ENCODE results near the gene AKR1C2. TPM values are rescaled to one million over a fixed set of nuclear protein-coding genes. Genes with fewer than 3 reads are reported as not detected.
"Not testable (repeated sequence)": the region's sequence is repeated elsewhere in the genome, so short reads cannot be mapped to it uniquely, and the experiment has no call there.

Gene AKR1C2
- total RNA-seq, 1 donor from 2014 or later = 17.5 TPM

GRCh38 chr10:5018671-5019277 is 15.1 kb upstream of the AKR1C2 start:
- intact Hi-C loops (cut with micrococcal nuclease); H3K4me3 ChIP-seq; H3K36me3 ChIP-seq; H3K27me3 ChIP-seq (ENCODE audit: low read depth); H3K9me3 ChIP-seq (replicated peaks); DNase-seq: not testable (repeated sequence)
- TF ChIP-seq, protein P1, sequence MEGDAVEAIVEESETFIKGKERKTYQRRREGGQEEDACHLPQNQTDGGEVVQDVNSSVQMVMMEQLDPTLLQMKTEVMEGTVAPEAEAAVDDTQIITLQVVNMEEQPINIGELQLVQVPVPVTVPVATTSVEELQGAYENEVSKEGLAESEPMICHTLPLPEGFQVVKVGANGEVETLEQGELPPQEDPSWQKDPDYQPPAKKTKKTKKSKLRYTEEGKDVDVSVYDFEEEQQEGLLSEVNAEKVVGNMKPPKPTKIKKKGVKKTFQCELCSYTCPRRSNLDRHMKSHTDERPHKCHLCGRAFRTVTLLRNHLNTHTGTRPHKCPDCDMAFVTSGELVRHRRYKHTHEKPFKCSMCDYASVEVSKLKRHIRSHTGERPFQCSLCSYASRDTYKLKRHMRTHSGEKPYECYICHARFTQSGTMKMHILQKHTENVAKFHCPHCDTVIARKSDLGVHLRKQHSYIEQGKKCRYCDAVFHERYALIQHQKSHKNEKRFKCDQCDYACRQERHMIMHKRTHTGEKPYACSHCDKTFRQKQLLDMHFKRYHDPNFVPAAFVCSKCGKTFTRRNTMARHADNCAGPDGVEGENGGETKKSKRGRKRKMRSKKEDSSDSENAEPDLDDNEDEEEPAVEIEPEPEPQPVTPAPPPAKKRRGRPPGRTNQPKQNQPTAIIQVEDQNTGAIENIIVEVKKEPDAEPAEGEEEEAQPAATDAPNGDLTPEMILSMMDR (IDR thresholded peaks at IDR 0.05; ENCODE audit: borderline replicate concordance) = peak; percentile 41
- Histone ChIP-seq H3K4me1 (peaks cover 21% of the 10 kb centered on the region), H3K27ac (replicated peaks) (peak overlapping the region; percentile 62)

DNA sequence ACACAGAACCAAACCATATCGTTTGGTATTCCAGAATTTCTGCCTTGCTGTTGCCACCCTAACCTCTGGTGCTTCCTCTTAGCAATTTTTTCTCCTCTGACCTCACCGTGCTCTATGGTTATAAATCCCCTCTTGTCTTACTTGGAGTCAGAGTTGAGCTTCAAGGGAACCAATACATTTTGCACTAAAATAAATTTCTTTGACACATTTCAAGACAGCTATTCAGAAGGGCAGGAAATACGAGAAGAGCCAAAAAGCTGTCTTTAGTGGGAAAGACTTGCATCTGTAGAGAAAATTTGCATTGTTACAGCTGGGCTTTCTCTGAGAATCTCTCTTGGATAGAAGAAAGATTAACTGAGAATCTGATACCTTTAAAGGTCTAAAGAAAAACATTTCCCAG is 14.5 kb upstream of the AKR1C2 start:
- H3K4me1 ChIP-seq = peaks cover 21% of the 10 kb centered on the region
- no peaks in the 10 kb centered on the region for H3K9me3 ChIP-seq (replicated peaks)
- H3K4me3 ChIP-seq = no peak overlapping the region
- intact Hi-C loops (cut with micrococcal nuclease) = no loop called here
- peak overlapping the region; percentile 50 for H3K27ac ChIP-seq (replicated peaks)
- no peak for DNase-seq
- TF ChIP-seq, protein P1 (IDR thresholded peaks at IDR 0.05; ENCODE audit: borderline replicate concordance) = no peak
- no peaks in the 10 kb centered on the region for H3K36me3 ChIP-seq
- H3K27me3 ChIP-seq (ENCODE audit: low read depth) = no peaks in the 10 kb centered on the region

DNA sequence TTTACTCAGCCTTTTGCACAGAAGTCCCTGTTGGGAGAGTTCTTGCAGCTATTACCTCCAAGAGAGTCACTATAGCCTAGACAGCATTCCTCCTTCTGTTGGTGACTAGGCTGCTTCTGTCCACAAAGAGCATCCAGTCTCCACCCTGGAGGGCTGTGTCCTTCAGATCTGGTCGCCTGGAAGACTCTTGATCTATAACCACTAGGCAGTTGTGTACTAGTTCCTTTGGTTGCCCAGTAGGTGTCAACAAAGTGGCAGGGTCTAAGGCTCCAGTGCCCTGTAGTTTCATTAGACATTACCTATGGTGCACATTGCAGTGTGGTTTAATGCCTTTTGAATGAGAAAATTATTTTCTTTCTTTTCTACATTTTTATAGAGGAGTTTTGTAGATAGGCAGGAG is 11.3 kb upstream of the AKR1C2 start:
- Histone ChIP-seq H3K4me1 (peaks cover 15% of the 10 kb centered on the region), H3K27me3 (ENCODE audit: low read depth) (no peaks in the 10 kb centered on the region), H3K9me3 (replicated peaks) (no peaks in the 10 kb centered on the region), H3K27ac (replicated peaks) (no peak overlapping the region), H3K4me3 (no peak overlapping the region), H3K36me3 (no peaks in the 10 kb centered on the region)
- no peak for DNase-seq
- TF ChIP-seq, protein P1 (IDR thresholded peaks at IDR 0.05; ENCODE audit: borderline replicate concordance) = peak; percentile 41
- intact Hi-C loops (cut with micrococcal nuclease) = no loop called here

- H3K27ac ChIP-seq (replicated peaks); H3K27me3 ChIP-seq (ENCODE audit: low read depth); H3K9me3 ChIP-seq (replicated peaks); DNase-seq; H3K4me3 ChIP-seq; H3K36me3 ChIP-seq; intact Hi-C loops (cut with micrococcal nuclease); H3K4me1 ChIP-seq: not testable (repeated sequence)
Observed at GRCh38 chr10:5014200-5014910, 10.7 kb upstream of the AKR1C2 start.

DNA sequence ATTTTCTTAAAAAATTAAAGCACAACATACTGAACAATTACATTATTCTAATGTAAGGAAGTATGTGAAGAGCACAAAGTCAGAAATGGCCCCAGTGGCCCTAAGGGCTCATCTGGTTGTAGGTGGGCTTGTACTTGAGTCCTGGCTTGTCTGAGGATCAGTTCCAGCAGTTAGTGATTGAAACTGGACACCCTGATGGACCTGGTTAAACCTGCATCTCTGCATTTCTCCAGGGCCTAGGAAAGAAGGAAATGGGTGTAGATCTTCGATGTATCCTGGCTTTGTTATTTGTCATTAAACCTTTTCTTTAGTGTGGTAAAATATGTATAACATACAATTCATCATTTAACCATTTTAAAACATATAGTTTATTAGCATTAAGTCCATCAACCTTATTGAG is 9.7 kb upstream of the AKR1C2 start:
- Histone ChIP-seq H3K36me3 (no peaks in the 10 kb centered on the region), H3K27me3 (ENCODE audit: low read depth) (no peaks in the 10 kb centered on the region), H3K9me3 (replicated peaks) (no peaks in the 10 kb centered on the region), H3K4me1 (peaks cover 4% of the 10 kb centered on the region), H3K4me3 (no peak overlapping the region), H3K27ac (replicated peaks) (no peak overlapping the region)
- intact Hi-C loops (cut with micrococcal nuclease) = no loop called here
- TF ChIP-seq, protein P1 (IDR thresholded peaks at IDR 0.05; ENCODE audit: borderline replicate concordance) = no peak
- DNase-seq = no peak

GRCh38 chr10:5012595-5012994 is 8.9 kb upstream of the AKR1C2 start:
- intact Hi-C loops (cut with micrococcal nuclease) = no loop called here
- Histone ChIP-seq H3K4me1 (no peaks in the 10 kb centered on the region), H3K27ac (replicated peaks) (no peak overlapping the region), H3K36me3 (no peaks in the 10 kb centered on the region), H3K9me3 (replicated peaks) (no peaks in the 10 kb centered on the region), H3K4me3 (no peak overlapping the region), H3K27me3 (ENCODE audit: low read depth) (no peaks in the 10 kb centered on the region)
- DNase-seq = no peak
- TF ChIP-seq, protein P1 (IDR thresholded peaks at IDR 0.05; ENCODE audit: borderline replicate concordance) = no peak

DNA sequence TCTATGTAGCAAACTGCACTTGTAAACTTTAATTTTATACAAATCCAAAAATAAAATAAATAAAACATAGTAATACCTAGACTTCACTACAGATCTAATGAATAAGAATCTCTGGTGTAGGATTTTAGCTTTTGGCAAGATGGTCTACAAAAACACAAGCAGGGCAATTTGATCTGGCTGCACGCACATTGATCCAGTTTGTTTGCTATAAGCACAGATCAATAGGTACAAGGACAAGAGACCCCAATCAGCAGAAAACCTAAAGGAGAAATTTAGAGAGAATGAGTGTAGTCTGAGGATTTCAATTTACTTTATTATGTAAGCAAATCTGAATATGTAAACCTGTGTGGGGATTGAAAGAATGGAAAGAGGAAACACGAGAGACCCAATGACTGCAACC is 7.7 kb upstream of the AKR1C2 start:
- H3K36me3 ChIP-seq; H3K9me3 ChIP-seq (replicated peaks); H3K4me3 ChIP-seq; DNase-seq; H3K27ac ChIP-seq (replicated peaks); intact Hi-C loops (cut with micrococcal nuclease); H3K4me1 ChIP-seq; H3K27me3 ChIP-seq (ENCODE audit: low read depth): not testable (repeated sequence)

DNA sequence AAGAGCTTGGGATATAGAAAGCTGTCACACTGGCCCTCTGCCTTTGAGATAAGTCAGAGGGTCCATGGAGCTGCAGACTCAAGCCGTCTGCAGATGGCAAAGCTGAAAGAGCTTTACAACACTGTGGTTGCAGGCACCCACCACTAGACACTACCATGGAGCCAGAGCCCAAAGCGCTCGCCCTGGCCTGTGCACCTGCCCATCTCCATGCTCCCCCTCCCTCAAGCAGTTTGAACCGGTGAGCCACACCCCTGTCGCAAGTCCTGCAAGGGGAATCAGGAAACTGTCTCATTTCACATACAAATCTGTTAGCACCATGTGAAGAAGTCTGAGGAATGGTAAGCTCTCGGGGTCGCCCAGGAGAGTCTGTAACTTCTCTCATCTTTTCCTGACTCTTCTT is 6.4 kb upstream of the AKR1C2 start:
- DNase-seq; H3K9me3 ChIP-seq (replicated peaks); intact Hi-C loops (cut with micrococcal nuclease): not testable (repeated sequence)

More for the DNA sequence above, 6.4 kb upstream of the AKR1C2 start:
- not testable (repeated sequence) for H3K4me1 ChIP-seq; H3K27ac ChIP-seq (replicated peaks); H3K36me3 ChIP-seq; H3K4me3 ChIP-seq; H3K27me3 ChIP-seq (ENCODE audit: low read depth)
